Stimulated activated CD8-positive, alpha-beta memory T cell treated with anti-CD3 and anti-CD28 coated beads, Interleukin-4, amount 100 ng/mL, for 1 hour (primary cell): ENCODE results near the gene PTPRN2.

Source experiments
- DNase-seq, 2 donors: peaks; one replicate each; pipeline ENCODE4 v3.0.0-alpha.2; 2020; ENCODE audit warnings: low read depth in 2 of 2, low spot score in 1 of 2

The PTPRN2 gene

DNA sequence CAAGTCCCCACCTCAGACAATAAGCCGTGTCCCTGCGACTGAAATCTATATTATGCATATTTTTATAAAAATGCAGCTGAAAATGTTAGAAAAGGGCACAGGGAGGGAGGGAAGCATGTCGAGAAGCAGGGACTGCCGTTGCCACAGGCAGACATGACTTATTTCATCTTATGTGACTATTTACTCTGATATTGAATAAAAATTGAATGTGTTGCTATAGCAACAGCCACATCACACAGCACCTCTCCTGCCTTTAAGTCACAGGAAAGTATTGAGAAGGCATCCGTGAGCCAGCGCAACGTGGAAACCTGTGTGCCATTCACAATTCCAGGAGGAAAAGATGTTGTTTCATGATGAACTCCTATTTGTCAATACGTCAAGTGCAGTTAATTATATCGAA lies 701.4 kb downstream of the PTPRN2 start:
- DNase-seq: no peak

DNA sequence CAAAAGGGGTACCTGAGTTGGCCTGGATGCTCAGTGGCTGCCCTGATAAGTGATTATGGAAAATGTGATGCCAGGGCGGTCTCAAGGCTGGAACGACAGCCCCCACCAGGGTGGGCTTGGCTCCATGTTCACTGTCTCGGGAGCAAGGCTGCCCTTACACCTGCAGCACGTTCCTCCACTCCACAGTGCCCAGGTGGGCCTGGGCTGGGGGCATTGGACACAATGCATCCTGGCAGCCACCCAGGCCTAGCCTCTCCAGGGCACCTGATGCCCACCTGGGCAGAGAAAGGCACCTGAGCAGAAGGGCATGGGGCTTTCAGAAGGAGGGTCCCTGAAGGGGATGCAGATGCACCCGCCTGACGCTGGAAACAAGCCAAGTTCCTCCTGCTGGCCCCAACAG lies 702.5 kb downstream of the PTPRN2 start:
- DNase-seq: no peak

GRCh38 chr7:157884461-157885062 lies 703.1 kb downstream of the PTPRN2 start:
- DNase-seq: no peak

DNA sequence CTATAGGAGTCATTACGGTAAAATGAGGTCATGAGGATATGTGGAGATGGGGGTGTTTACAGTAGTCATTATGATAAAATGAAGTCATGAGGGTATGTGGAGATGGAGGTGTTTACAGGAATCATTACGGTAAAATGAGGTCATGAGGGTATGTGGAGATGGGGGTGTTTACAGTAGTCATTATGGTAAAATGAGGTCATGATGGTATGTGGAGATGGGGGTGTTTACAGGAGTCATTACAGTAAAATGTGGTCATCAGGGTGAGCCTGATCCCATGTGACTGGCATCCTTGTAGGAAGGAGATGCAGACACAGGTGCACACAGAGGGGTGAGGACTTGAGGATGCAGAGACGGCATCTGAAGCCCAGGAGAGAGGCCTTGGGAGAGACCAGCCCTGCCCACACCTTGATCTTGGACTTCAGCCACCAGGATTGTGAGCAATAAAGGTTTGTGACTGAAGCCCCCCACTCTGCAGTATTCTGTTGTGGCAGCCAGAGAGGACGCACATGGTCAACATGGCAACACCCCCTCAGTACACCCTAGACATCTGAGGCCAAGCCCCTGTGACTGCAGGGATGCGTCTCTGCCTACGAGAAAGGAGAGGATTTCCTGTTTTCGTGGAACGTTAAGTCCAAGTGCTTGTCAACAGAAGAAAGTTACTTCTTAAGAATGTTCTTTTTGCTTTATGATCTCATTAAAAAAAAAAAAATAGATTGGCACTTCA lies 706.4 kb downstream of the PTPRN2 start:
- DNase-seq: no peak

- no peak for DNase-seq
Observed at GRCh38 chr7:157879391-157879790, 708.2 kb downstream of the PTPRN2 start.

GRCh38 chr7:157877298-157878090 lies 710.1 kb downstream of the PTPRN2 start:
- DNase-seq: no peak

- DNase-seq: no peak
Observed at GRCh38 chr7:157876469-157877285, 710.9 kb downstream of the PTPRN2 start.

DNA sequence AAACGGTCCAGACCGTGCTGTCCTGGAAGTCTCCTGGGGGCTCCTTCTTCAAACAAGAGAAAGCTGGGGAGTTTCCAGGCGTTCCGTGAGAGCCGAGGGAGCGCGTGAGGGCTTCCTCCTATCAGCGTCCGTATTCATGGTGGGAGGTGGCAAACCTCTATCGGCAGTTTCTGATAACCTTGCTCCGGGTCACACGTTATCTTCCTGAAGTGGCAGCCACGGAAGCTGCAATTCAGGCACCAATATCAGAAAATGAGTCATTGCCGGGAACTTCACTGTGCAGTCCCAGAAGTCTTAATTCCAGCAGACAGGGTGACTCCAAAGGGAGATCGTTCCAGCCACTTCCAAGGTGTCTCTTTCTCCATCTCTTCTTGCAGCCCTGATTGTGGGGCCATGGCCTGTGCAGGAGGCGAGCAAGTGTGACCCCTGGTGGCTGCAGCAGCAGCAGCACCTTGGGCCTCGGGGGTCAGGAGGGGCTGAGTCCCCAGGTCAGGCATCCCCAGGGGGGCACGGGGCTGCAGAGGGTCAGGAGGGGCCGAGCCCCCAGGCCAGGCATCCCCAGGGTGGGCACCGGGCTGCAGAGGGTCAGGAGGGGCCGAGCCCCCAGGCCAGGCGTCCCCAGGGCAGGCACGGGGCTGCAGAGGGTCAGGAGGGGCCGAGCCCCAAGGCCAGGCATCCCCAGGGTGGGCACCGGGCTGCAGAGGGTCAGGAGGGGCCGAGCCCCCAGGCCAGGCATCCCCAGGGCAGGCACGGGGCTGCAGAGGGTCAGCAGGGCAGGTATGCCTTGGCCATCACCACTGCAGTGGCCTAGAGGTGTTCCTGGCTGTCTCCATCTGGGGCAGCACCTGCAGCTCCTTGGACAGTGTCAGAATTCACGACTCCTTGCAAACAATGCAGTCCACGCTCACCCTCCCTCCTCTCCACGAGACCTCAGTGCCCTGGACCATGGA lies 712.1 kb downstream of the PTPRN2 start:
- DNase-seq: peak in 1 of 2 donors; percentile 12

DNA sequence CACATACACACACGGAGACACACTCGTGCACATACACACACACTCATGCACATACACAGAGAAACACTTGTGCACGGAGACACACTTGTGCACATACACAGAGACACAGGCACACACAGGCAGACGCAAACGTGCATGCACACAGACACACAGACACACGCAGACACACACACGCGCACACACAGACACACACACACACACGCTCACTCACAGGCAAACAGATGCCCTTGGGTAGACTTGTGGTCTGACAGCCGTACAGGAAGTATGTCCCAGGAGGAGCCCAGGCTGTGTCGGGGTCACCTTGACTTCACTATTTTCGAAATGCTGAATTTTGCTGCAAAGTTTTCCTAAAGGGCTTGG lies 712.8 kb downstream of the PTPRN2 start:
- DNase-seq: no peak

DNA sequence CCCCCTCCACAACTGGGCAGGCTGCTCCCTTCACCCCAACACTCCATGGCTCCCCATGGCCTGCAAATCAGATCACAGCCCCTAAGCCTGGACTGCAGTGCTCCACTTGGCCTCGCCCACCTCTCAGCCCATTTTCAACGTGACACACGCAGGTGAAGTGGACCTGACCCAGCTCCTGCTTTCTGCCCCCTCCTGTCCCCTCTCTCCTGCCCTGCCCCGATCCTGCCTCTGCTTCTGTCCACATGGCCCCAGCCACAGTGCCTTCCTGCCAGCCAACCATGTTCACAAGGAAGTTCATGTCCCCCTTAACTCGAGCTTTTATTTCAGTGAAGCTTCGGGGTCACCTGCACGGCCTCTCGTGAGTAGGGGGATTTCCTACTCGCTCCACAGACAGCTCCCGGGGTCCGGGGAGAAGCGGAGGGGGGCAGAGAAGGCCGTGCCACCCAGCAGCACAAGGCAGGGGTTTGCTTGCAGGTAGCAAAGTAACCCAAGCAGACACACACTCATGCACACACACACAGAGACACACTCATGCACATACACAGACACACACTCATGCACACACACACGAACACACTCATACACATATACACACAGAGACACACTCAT lies 713.3 kb downstream of the PTPRN2 start:
- DNase-seq: no peak

DNA sequence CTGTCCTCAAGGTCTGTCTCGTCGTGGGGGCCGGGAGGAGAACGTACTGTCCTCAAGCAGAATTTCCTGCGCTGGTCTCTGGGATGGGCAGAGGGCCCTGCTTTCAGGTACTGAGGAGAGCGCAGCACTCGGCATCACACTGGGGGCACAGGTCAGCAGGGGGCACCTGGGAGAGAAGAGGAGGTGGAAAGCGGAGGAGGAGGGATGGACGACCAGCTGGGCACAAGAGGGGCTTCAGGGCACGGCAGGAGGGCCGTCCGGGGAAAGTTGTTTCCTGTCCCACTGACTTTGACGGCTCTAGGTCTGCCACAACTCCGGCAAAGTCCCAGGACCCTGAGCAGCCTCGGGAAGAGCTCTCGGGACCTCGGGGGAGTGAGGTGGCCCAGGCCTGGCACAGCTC lies 714.0 kb downstream of the PTPRN2 start:
- no peak for DNase-seq

DNA sequence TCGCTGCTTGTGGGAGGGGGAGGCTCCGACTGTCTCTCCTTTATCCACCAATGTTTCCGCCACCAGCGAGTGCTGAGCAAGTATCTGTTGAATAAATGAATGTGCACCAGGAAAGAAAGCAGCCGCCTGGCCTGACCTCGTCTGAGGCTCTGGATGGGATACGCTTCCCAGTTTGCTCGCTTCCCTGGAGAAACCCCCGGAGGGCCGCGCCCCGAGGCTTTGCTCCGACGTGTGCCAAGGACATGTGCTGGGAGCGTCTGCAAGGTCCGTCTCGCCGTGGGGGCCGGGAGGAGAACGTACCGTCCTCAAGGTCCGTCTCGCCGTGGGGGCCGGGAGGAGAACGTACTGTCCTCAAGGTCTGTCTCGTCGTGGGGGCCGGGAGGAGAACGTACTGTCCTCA lies 714.4 kb downstream of the PTPRN2 start:
- no peak for DNase-seq

- no peak for DNase-seq
Observed at GRCh38 chr7:157872447-157872846, 715.2 kb downstream of the PTPRN2 start.

- DNase-seq: no peak
Observed at GRCh38 chr7:157871681-157872080, 715.9 kb downstream of the PTPRN2 start.

DNA sequence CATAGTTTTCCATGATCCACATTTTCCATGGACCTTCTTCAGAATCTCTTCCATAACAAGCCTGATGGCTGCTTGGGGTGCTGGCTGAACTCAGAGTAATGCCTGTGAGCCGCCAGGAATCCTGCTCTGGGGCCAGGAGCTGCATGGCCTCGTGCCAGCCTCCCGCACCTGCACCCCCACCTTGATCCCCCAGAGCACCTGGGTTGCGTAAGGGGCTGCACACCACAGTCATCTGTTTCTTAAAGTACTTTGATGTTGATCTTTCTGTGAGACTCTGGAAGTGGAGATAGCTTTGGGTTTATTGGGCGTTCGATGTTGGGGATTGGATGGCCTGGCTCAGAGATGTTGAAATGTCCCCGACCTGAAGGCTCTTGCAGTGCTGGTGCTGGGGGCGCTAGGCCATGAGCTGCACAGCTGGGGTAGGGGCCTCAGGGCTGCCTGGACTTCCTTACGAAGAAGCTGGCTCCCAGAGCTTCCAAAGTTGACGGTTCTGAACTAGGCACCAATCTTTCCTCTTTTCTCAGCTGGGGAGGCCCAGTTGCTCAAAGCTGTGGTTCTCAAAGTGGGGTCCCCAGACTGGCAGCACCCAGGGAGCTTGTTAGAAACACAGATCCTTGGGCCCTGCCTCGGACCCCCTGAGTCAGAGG lies 716.9 kb downstream of the PTPRN2 start:
- DNase-seq: no peak

DNA sequence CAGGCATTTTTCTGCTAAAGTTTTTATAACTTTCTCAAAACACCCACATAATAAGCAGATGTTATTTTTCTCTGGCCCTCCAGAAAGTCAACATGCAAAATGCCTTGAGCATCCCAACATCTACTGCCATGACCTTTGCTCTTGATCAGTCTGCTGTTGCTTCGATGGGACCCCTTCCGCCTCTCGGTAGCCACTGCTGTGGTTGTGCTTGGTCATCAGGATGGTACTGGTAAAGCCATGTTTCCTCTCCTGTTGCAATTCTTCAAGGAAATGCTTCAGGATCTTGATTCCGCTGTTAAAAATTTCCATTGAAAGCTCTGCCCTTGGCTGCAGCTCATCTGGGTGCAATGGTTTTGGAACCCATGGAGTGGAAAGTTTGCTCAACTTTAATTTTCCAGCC lies 717.8 kb downstream of the PTPRN2 start:
- DNase-seq: no peak

- DNase-seq: no peak
Observed at GRCh38 chr7:157867685-157868305, 719.8 kb downstream of the PTPRN2 start.

DNA sequence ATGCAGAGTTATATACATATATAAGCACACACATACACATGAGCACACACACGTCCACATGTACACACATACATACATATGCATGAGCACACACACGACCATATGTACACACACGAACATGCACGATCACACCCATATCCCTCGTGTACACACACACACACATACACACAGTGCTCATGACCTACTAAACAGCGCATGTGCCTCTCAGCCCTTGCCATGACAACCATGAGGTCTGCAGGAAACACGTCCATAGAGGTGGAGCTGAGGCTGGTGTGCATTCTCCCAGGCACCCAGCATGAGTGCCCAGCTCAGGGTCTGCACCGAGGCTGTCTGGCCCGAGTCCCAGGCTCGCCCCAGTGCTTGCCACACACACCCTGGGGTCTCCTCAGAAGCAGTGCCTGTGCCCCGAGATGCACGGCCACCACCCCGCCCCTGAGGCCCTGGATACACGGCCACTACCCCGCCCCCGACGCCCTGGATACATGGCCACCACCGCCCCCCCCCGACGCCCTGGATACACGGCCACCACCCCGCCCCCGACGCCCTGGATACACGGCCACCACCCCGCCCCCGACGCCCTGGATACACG lies 721.2 kb downstream of the PTPRN2 start:
- DNase-seq: no peak
